ENCODE measurements around the gene SLF2.
"Not testable (repeated sequence)": the region's sequence is repeated elsewhere in the genome, so short reads cannot be mapped to it uniquely, and the experiment has no call there.

The SLF2 gene

DNA sequence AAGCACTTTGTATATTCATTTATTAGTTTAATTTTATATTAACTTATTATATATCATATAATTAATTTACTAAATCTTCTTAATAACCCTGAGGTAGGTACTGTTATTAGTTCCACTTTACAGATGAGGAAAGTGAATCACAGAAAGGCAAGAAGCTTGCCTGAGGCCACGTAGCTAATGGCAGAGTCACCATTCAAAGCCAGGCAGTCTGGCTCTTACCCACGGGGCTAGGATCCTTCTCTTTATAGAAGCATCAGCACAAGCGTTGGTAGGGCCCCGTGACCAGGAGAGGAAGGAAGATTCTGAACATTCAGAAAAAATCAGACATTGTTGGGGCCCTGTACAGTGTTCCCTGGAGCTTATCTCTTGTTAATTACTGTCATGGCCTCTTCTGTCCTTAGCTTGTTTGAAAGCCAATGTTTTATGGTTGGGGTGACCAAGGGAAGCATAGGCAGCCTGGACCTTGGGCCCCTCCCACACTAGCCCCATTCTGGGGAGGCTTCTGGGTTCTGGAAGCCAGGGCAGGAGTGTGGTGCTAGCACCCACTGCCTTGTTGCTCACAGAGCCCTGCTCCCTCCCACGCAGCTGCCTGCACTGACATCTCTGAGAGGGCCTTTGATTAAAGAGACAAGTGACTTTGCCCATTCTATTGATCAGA is 31.1 kb upstream of the SLF2 start:
- no peak for DNase-seq

DNA sequence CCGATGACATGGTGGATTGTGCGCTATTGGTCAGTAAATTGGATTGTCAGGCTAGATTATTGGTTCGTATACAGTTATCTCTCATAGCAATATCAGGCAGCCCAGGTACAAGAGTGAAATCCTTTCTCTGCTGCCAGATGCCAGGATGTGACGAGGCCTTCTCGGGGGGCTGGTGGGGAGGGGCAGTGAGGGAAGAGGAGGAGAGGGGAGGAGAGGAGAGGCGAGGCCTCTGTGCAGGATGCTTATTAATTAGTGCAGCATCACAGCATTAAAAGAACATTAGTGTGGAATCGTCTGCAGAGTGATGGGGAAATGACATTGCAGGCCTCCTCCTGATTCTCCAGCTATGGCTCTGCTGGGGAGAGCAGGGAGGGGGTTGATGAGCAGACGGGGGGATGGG is 30.5 kb upstream of the SLF2 start:
- DNase-seq = no peak

DNA sequence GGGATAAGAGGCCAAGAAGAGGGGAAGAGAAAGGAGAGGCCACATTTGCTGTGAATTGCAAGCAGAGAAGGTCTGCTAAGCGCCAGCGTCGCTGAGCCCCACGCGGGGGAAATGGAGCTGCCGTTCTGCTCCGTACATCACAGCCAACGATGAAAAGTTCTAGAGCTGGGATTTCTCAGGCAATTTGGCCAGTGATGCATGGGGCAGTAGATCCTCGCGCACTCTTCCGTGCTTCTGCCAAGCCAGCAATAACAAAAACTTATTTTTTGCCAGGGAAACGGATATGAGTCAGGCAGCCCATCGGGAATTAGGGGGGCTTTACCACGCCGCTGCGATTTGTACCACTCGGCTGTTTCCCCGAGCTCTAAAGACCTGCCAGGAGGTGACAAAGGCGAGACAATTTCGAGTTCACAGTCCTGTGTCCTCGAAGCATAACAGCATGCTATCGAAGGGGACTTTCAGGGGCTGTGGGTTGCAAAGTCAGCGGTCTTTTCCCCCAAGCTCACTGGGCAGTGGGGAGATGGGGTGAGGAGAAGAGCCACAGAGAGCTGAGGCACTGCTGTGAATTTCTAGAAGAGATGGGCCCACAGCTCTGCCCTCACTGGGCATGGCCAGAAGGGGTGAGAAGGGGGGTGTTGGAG is 30.0 kb upstream of the SLF2 start:
- DNase-seq = no peak

DNA sequence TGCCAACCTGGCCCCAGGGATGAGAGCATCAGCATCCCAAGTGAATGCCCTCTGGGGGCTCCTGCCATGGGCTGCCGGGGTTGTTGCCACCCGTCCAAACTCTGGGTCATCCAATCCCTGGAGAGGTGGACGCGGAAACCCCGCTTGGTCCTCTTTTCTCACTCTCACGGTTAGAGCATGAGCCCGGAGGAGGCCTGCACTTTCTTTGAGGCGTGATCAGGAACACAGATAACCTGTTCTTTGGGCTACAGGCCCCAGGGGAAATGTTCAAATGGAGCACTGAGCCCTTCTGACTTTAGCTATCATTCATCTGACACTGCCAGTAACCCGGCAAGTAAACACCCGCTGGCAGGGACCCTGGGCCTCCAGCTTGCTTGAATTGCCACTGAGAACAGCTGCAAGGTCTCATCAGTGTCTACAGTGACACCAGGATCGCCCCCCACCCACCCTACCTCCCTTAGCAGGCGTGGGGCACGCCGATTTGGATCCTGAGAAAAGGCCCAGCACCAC is 29.4 kb upstream of the SLF2 start:
- DNase-seq = no peak

DNA sequence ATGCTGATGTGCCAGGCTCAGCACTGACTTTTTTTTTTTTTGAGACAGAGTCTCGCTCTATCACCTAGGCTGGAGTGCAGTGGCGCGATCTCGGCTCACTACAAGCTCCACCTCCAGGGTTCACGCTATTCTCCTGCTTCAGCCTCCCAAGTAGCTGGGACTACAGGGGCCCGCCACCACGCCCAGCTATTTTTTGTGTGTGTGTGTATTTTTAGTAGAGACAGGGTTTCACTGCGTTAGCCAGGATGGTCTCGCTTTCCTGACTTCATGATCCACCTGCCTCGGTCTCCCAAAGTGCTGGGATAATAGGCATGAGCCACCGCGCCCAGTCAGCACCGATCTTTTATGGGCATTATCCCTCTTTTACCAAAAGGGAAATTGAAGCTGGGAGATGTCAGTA is 27.2 kb upstream of the SLF2 start:
- not testable (repeated sequence) for DNase-seq

DNA sequence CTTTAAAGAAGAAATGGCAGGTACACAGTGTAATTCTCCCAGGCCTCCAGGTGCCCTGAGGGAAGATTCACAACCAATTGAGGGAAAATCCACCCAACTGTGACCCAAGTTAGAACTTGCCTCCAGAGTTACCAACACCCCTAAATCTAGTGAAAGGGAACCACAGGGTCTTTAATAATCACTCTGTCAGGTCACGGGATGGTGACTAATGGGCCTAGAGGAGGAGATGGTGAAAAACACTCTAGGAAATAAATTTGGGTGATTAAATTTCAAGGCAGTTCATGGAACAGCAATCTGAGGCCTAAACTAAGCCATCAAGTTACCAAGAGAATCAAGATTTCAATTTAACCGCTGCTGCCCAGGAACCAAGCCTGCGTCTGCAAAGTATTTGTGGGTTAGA is 26.7 kb upstream of the SLF2 start:
- DNase-seq = no peak

DNA sequence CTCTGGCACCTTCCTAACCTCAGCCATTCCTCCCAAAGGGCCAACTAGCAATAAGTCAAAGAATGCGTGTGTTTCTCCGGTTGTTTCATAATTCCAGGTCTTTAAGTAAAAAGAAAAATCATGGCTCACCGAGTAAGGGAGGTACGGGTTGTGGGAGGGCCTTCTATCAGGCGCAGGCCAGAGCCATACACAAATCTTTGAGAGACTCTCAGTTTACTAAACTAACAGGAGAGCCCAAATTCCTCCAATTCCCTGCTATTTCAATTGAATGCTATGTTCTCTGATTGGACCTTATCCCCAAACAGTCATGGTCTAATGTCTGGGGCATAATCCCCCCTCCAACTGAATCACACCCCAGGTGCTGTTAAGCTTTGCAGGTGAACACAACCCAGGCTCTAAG is 26.2 kb upstream of the SLF2 start:
- no peak for DNase-seq

DNA sequence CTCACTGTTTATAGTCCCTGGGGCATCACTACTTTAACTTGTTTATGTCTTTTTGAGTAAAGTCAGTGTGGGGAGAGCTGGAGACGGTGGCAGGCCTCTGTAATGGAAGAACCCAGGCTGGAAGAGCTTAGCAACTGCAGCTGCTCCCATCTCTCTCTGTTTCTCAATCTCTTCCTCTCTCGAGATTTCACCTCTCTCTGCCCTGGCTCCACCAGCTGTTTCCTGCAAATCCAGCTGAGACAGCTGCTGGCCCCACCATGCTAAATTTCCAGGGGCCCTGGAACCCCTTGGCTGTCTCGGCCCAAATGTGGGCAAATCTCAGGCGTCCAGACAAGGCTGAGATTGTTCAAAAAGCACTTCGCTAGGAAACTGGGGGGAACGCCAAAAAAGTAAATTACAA is 25.8 kb upstream of the SLF2 start:
- DNase-seq = no peak

DNA sequence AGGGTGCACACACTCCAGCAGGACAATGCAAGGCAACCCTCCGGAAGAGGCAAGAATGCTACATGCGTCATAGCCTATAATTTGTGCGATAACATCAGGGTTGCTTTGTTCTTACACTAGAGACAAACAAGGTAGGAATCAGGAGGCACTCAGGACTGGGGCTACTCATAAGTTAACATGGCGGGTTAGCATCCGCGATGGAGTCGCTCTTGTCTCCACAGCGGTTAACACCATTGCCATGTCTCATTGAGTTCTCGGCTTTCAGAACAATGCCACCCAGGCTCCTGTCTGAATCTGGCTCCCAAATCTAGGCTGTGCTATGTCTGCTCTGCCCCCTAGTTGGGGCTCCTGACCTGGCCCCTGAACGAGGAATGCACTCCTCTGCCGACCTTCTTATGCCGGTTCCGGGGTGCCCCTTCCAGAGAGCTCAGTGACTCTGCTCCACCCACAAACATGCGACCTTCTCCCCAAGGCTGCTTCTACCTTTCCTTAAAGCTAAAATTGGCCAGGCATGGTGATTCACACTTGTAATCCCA is 24.9 kb upstream of the SLF2 start:
- DNase-seq = no peak

DNA sequence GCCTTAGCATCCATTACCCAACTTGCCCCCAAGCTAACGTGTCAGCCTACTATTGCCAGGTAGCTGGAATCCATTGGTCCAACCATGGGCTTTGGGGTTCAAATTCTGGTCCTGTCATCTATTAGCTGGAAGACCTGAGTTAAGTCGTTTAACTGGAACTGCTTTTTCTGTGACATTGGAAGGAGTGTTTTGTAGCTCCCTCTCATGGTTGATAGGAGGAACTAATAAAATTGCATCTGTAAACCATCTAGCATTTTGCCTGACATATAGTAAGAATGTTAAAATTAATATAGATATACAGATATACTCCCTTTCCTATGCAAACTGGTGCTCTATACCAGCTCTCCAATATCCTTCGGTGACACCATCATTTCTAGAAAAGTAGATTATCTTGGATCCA is 23.8 kb upstream of the SLF2 start:
- DNase-seq = no peak

DNA sequence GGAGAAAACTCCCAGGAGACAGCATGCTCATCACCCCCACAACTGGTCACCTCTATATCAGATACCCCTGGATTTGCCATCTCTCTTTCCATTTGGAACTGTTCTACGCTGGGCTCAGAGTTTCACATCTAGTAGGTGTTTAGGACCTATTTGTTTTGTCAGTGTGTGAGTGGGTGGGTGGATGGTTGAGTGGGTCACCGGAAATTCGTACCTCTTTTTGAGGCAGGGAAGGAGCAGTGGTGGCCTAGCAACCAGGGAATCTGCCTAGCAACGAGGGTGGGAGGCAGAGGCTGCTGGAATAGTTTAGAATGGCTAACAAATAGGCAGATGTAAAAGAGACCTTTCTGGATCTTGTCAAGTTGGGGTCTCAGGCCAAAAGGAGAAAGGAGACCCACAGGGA is 23.2 kb upstream of the SLF2 start:
- DNase-seq = no peak

DNA sequence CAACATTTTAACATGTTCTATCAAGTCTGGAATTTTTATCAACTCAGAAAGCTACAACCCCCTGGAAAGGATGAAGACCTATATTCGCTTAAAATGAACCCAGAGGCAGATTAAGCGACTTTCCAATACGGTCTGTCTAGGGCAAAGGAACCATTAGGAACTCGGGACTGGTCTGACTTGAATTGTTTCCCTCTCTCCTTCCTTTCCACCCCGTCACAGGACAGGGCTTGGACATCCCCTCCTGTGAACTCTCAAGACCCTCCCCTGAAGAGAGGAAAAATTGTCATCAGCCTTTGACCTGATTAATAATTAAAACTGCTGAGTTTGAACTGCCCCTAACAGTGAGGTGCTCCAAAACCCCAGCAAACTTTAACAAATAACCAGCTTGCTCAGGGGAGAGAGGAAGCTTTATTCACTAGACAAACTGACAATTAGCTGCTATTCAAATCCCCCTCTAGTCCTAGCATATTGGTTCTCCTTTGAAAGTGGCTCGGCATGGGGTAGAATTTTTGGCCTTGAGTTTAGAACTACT is 22.6 kb upstream of the SLF2 start:
- no peak for DNase-seq

DNA sequence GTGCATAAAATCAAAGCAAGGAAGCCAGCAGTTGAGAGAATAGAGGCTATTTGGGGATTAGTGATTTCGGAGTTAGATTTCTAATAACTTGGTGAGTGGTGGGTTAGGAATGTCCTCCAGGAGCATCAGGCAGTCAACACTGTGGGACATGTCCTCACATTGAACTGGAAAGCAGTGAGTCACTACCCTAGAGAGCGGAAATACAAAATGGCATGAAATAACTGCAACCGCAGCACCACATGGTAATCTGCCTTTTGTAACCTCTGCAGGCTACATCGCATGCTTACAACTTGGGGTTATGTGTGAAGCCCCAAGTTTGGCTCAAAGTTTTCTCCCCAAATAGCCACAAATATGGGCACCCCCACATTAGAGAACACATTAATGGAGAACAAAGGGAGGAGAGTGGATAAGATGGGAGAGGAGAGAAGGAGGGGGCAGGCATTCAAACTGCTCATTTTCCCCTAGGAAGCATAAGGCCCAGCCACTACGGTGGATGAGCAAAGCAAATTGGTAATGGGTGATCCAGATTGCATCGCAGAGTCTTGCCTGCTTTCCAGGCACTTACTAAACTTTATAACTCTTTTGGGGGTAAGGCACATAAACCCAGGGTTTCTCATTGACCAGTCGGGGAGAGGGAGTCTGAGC is 22.0 kb upstream of the SLF2 start:
- DNase-seq = no peak

DNA sequence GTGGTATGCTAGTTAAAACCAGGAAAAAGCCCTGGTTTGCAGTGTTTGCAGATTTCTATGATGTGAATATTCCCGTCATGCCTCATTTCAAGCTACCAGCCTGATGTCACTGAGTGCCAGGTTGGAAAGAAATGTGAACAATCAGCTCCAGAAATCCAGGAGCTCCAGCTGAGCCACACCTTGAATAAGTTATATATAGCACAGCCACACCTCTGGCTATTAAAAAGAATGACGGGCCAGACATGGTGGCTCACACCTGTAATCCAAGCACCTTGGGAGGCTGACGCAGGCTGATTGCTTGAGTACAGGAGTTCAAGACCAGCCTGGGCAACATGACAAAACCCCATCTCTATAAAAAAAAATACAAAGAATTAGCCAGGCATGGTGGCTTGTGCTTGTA is 18.7 kb upstream of the SLF2 start:
- DNase-seq = no peak

DNA sequence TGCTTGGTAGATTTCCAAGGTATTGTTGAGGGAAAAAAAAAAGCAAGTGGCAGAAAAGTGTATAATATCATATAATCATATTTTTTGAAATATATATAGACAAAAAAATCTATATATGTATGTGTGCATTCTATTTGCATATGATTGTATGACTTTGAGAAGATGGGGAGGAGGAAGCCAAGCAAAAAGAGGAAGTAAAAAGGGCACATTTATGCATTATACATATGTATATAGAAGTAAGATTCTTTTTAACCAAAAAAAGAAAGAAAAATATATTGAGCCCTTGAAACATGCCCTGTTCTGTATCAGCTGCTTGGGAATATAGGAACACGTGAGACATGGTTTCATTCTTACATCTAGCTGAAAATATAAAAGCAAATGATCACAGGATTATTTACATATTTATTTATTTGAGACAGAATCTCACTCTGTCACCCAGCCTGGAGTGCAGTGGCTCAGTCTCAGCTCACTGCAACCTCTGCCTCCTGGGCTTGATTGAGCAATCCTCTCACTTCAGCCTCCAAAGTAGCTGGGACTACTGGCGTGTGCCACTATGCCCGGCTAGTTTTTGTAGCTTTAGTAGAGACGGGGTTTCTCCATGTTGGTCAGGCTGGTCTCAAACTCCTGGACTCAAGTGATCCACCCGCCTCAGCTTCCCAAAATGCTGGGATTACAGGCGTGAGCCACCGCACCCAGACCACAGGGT is 18.0 kb upstream of the SLF2 start:
- DNase-seq = no peak

DNA sequence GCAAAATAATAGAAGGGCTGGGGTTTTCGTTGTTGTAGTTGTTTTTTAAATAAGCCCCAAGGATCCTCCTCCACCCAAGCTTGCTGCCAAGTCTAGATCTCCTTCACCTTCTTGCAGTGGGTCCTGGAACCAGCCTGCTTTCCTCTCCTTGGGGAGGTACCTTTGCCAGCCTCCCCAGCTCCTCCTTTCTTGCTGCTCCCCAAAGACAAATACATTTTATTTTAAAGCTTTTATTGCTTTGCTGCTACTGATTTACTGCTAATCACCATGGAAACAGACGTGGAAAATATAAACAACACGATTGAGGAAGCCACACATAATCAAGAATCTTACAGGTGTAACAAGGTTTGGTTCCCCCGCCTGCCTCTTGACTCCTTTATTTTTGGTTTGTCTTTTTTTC is 17.4 kb upstream of the SLF2 start:
- no peak for DNase-seq

DNA sequence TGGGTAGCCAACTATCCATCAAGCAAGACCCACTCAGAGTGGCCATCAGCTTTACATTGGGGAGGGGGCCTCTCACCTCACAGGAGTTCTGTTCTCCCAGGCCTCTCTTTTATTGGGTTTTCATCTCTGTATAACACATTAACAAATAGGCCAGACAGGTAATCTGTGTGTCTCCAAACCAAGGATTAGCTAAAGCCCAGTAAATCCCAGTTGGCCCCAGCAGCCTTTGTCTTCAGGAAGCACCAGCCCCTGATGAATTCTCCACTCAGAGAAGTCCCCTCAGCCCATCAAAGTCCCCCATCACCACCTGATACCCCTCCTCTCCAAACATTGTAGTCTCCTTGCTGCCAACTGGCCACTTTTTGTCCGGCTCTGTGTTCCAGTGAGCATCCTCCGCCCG is 16.9 kb upstream of the SLF2 start:
- DNase-seq = no peak

DNA sequence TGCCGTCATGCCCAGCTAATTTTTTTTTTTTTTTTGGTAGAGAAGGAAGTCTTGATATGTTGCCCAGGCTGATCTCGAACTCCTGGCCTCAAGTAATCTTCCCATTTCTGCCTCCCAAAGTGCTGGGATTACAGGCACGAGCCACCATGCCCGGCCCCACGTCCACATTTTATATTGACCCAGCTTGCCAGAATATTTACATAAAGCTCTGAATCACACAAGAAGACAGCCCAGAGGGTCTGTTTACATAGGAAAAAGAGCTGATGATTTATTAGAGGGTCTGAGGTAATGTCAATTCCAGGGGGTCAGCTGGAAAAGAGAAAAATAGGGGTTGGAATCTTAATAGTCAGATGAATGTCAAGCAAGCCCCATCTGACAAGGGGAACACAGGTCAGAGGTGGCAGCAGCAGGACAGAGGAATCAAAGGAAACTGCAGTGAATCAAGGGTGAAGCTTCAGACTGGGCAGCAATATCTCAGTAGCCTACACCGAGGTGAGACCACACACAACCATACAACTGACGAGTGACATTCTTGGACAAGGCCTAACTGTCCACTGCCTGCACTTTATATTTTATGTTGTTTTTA is 15.8 kb upstream of the SLF2 start:
- DNase-seq = no peak

DNA sequence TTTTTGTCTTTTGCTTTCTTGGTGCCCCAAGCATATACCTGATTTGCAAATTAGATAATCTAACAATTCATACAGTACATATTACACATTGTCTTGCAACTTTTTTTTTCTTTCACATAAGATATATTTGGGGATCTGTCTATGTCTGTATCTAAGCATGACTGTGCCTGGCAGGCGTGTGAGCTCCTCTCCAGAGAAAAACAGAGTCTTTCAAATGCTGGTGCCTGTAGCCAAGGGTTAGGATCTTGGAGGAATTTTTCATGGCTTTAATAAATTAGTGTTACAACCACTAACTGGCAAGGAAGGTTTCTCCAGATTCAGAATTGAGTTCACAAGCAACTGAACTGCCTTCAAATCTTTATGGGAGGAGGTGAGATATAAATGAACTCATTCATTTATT is 14.8 kb upstream of the SLF2 start:
- no peak for DNase-seq

DNA sequence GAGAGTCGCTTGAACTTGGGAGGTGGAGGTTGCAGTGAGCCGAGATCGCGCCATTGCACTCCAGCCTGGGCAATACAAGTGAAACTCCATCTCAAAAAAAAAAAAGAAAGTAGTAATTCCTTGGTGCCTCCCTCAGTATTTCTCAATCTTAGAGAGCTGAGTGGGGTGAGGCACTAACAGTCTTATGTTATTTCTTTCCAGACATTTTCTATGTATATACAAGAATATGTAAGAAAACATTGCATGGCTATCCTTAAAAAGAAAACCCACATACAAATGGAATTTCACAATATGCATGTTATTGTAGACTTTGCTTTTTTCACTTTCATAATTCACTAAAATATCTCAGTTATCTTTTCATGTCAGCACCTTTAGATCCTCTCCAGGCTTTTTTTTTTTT is 13.6 kb upstream of the SLF2 start:
- DNase-seq = no peak

DNA sequence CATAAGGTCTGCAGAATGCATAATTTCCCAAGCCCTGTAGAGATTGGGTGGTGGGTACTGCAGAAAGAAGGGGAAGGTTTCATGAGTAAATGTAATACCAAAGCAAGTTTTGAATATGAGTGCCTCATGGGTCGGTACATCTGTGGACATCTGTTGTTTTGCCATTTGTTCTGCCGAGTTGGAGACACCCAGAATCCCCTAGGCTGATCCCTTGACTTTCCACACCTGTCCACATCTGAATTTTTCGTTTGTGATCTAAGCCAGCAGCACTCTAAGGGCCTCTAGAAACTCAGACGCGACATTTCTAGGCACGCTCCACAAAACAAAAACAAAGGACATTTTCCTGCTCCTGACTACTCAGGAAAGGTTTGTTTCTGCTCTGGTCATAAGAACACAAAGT is 11.7 kb upstream of the SLF2 start:
- DNase-seq = no peak

DNA sequence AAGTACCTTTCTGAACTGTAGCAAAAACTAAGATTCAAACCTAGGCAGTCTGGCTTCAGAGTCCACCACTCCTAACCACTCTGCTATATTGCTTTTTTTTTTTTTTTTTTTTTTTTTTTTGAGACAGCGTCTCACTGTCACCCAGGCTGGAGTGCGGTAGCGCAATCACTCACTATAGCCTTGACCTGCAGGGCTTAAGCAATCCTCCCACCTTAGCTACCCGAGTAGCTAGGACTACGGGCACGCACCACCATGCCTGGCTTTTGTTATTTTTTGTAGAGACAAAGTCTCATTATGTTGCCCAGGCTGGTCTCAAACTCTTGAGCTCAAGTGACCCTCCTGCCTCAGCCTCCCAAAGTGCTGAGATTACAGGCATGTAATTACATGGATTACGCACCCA is 10.1 kb upstream of the SLF2 start:
- no peak for DNase-seq

DNA sequence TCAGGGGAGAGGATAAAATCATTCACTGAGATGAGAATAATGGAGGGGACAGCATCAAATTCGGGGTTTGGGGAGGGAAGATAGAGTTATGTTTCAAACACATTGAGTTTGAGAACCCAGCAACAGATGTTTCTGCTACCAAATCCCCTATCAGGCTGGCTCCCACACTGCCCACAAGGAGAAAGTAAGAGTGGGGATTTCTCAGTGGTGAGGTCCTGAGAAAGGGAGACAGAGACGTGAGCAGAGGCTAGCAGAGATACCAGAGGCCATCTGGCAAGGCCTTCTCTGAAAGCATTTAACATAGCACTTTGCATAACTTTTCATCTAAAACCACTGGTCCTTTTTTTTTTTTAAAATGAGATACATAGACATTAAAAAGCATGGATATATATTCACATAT is 7.8 kb upstream of the SLF2 start:
- no peak for DNase-seq

All from hippocampal formation (tissue), 2 donors.